ENCODE results near the gene TMEM117.

TMEM117 gene

GRCh38 chr12:43964033-43964432 lies 128.2 kb downstream of the TMEM117 start:
- no peak for DNase-seq (ENCODE audit: low spot score)

DNA sequence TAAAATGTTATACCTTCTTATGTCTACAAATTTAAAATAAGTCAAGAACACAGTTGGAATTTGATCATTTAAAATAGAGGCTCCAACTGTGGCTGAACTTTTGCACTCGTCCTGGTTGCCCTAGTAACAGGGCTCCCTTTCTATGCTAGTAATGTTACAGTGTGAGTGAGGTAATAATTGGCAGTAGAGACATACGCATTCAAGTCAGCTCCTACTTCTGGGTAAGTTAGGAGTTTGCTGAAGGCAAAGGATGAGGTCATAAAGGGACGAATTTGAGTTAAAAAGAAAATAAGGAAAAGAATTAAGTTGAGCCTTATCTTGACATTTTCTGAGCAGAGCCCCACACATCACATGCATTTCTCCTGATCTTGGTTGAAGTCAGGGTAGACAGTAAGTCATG lies 129.1 kb downstream of the TMEM117 start:
- DNase-seq (ENCODE audit: low spot score) = no peak

DNA sequence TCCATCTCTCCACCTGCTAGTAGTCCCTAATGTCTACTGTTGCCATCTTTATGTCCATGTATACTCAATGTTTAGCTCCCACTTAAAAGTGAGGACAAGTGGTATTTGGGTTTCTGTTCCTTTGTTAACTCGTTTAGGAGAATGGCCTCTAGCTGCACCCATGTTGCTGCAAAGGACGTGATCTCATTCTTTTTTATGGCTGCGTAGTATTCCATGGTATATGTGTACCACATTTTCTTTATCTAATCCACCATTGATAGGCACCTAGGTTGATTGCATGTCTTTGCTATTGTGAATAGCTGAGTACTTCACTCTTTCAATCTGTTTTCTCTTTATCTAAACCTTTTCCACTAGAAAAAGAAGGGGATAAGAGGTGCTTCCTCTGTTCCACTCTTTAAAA lies 130.0 kb downstream of the TMEM117 start:
- no peak for DNase-seq (ENCODE audit: low spot score)

- no peak for DNase-seq (ENCODE audit: low spot score)
Observed at GRCh38 chr12:43968736-43969135, 132.9 kb downstream of the TMEM117 start.

DNA sequence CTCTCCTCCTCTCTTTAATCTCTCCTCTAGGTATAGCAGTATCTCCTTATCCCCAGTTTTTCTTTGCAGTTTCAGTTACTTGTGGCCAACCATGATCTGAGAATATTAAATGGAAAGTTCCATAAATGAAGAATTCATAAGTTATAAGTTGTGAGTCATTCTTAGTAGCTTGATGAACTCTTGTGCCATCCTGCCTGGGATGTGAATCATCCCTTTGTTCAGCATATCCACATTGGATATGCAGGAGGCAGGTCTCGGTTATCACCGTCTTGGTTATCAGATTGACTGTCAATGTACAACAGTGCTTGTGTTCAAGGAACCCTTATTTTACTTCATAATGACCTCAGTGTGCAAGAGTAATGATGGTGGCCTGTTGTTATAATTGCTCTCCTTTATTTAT lies 134.0 kb downstream of the TMEM117 start:
- DNase-seq (ENCODE audit: low spot score) = no peak

DNA sequence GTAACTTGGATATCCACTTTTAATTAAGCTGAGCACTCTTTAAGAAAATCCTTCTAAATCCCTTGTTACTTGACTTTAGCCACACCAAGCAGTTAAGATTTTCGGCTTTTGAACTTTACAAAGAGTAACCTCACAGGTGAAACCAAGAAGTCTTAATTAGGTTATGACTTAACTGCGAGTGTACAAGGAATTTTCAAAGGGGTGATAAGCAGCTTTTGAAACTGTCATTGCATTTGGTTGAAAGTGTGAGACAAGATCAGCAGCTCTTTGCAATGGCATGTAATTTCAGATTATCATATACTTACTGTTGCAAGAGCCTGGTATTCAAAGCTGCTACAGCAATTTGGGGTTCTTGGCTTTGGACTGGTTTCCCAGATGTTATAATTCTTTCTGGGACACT lies 137.5 kb downstream of the TMEM117 start:
- no peak for DNase-seq (ENCODE audit: low spot score)

- DNase-seq (ENCODE audit: low spot score) = no peak
Observed at GRCh38 chr12:43973993-43974392, 138.1 kb downstream of the TMEM117 start.

DNA sequence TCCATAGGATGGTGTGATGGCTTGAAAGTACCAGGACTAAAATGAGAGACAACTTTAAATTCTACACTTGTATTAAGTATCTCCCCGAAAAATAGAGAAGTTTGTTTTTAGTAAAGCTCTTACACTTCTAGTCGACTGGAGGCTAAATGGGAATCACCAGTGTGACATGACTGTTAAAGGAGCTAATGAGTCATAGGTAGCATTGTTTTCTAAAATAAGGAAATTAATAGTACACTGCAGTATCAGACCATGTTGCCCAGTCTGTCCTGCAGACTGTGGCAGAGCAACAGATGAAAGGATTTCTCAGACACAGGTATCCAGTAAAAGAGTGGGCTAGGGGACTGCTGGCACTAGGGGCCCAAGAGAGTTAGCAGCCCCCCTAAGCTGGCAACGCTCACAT lies 140.1 kb downstream of the TMEM117 start:
- no peak for DNase-seq (ENCODE audit: low spot score)

DNA sequence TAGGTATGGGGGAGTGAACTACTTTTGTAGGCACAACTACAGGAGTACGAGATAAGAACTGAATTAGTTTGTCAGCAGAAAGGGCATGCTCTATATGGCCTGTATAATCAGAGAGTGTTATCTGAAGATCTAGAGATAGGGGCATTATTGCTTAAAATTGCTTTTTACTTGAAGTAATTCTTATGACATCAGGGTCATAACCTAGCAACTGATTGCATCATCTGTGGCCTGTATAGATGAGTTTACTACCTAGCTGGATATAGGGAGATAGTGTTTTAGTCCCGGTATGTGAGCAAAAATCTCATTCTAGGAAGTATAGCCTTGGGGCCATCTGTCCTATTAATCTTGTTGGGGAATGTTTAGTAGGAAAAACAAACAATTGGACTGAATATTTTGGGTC lies 142.7 kb downstream of the TMEM117 start:
- no peak for DNase-seq (ENCODE audit: low spot score)

- no peak for DNase-seq (ENCODE audit: low spot score)
Observed at GRCh38 chr12:43979450-43979849, 143.6 kb downstream of the TMEM117 start.

GRCh38 chr12:43980627-43981191 lies 144.8 kb downstream of the TMEM117 start:
- no peak for DNase-seq (ENCODE audit: low spot score)

DNA sequence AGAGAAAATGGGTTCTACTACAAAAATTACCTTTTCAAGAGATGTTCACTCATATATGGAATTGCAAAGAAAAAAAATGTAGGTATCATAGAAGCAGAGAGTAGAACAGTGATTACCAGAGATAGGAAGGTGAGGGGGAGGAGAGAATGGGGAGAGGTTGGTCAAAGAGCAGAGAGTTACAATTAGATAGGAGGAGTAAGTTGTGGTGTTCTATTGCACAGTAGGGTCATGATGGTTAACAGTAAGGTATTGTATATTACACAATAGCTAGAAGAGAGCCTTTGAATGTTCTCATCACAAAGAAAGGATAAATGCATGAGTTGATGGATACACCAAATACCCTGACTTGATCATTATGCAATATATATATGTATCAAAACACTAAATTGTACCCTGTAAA lies 145.8 kb downstream of the TMEM117 start:
- no peak for DNase-seq (ENCODE audit: low spot score)

GRCh38 chr12:43982544-43982943 lies 146.7 kb downstream of the TMEM117 start:
- DNase-seq (ENCODE audit: low spot score) = no peak

DNA sequence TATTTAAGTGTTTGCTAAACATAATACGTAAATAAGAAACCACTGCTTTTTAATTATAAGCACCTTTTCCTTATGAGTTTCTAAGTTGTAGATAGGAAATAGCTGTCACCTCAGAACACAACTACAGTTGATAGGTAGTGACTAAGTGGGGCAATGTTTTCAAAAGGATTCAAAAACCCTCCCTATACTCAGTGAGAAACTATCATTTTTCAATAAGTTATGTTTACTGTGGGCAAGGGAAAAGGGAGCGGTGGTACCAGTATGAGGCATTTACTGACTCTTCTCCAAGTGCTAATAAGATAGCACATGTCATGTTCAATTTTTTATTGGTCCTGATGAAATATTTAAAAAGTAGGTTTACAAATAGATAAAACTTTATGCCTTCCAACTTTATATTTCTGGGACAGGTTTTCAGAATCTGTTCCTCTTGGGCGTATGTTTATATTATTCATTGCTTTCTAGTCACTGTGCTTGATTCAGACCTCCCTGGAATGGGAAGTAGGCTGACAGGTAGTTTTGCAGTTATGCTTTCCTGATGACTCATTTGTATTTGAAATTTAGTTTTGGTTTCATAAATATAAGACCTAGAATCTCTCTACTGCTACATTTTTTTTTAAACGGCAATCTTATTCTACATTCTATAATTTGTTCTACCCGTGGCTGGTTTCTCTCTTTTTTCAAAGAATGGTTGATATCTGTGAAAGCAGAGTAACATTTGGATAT lies 153.1 kb downstream of the TMEM117 start:
- peak; percentile 5 for DNase-seq (ENCODE audit: low spot score)

GRCh38 chr12:43992856-43993255 lies 157.0 kb downstream of the TMEM117 start:
- DNase-seq (ENCODE audit: low spot score) = no peak

DNA sequence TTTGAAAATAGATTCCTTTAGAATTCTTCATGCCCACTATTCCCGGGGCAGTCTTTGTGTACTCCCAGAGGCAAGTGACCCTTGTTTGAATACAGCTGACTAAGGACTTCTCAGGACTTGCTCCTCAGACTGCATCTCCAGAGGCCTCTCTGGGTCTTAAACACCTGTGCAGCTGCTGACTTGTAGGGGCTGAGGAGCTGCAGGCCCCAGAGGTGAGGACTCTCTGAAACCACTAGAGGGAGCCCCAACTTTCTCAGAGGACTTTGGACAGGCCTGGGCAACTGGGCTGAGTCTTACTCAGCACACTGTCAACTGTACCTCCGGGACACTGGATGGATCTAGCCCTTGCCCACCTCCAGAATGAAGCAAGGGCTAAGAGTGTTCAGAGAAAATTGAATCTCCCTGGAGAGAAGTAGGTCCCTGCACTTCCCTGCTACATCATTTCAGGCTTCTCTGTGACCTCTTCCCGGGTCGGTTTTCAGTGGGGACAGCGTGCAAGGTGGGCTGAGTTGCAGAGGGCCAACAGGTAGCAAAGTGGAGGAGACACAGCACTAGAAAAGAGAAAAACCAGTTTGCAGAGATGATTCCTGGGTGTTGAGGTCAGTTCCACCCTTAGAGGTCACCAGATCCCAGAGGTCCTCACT lies 164.6 kb downstream of the TMEM117 start:
- DNase-seq (ENCODE audit: low spot score) = peak; percentile 56

DNA sequence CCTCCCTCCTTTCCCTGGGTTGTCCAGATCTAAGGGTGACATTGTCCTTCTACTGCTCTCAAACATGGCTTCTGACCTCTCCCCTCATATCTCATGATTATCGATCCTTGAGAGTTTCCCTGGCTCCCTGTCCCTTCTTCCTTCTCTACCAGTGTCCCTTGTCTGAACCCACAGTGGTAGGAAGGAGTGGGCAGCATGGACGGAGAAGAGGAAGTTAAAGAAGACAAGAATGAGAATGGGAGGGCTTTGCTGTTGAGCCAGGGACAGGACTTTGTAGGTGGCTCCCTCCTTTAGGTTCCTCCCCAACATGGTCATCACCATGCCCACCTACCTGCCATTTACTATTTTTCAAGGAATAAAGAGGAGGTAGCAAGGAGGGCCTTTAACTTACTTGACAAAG lies 166.7 kb downstream of the TMEM117 start:
- DNase-seq (ENCODE audit: low spot score) = no peak

DNA sequence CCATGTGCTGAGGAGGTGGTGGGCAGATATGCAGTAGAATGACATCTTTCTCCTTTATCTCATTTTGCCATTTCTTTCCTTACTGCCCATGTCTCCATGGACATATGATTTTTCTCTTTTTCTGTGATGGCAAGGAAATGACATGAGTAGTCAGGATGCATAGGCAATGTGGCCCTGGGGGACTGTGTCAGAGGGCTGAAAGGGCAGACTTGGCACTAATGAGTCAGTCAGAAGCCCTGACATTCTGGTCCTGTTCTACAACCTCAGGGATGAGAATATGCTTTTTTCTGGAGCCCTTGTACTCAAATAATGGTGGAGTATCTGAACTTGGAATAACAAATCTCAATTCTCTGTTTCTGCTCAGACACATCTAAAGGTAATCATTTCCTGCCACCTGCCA lies 167.8 kb downstream of the TMEM117 start:
- DNase-seq (ENCODE audit: low spot score) = no peak

DNA sequence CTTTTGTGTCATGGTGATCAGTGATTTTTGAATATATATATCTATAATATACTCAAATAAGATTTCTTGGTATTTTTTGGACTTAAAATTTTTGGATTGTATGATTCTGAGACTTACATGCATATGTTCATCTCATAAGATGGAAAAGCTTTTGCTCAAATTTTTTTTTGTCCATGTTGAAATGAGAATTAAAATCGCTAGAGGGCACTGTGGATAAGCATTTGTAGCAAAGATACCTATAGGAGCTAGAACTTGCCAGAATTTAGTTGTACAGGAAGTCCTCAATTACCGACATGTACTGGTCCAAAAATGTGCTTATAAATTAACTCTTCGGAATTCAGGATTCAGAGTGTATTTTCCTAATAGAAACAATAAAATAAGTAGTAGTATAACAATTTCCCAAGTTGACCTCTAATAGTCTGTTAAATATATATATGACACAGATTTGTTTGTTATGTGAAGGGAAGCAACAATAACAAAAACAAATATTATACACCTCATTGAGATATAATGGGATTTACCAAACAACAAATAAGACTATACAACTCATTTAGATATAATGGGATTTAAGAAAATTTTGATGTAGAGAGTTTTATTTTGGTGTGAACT lies 179.6 kb downstream of the TMEM117 start:
- DNase-seq (ENCODE audit: low spot score) = peak; percentile 70

GRCh38 chr12:44017216-44017615 lies 181.3 kb downstream of the TMEM117 start:
- DNase-seq (ENCODE audit: low spot score) = no peak

GRCh38 chr12:44019118-44019517 lies 183.2 kb downstream of the TMEM117 start:
- DNase-seq (ENCODE audit: low spot score) = no peak

DNA sequence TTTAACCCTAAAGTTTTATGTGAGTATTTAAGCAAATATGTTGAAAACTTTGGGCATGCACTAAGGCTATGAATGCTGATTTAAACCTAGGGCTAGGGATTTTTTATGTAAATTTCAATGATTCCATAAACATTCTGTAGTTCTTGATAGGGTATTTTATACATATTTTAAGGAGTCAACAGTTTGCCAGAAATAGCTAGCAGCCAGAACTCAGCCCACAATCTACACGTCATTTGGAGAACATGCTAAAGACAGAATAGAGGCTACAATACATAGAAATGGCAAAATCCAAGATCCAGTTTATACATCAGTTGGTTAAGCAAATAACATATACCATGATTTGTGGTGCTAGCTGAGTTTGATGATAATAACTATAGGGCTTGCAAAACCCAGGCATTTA lies 184.7 kb downstream of the TMEM117 start:
- no peak for DNase-seq (ENCODE audit: low spot score)

GRCh38 chr12:44021471-44021971 lies 185.6 kb downstream of the TMEM117 start:
- DNase-seq (ENCODE audit: low spot score) = peak; percentile 2
